Measurements from ENCODE around the gene IFT25. TPM values are rescaled to one million over a fixed set of nuclear protein-coding genes. Genes with fewer than 3 reads are reported as not detected.

IFT25 gene
- total RNA-seq, 1 donor from 2014 or later, result 23.7 TPM

DNA sequence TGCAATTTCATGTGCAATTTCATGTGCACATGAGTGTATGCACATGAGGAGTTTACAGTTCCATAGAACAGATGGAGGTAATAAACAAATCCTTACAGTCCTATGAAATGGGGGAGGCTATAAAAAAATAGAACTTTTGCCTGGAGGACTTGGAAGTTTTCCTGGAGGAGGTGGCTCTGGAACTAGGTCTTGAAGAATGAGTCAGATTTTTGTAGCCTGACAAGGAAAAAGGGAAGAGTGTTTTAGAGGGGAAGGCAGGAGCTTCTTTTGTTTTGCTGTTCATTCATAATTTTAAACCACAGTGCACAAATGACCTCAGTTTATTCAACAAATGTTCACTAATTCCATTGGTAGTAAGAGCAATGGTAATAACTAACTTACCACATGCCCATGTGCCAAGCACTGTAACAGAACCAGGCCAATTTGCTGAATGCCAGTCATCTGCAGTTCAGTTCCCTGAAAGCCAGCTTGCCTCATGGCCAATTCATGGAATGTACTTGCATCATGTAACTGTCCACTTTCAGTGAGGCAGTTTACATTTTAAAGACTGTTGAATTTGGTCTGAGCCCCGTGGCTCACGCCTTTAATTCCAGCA lies 48.8 kb downstream of the IFT25 start:
- Histone ChIP-seq H3K36me3 (no peaks in the 10 kb centered on the region), H3K4me1 (peaks cover 17% of the 10 kb centered on the region), H3K9me3 (no peaks in the 10 kb centered on the region), H3K27ac (no peak overlapping the region), H3K4me3 (no peak overlapping the region), H3K27me3 (ENCODE audit: low read depth) (no peaks in the 10 kb centered on the region)
- peak; percentile 12 to 41 for ATAC-seq
- no peak for DNase-seq
- intact Hi-C loops (cut with DNase I), result no loop called here
- TF ChIP-seq, protein P1, sequence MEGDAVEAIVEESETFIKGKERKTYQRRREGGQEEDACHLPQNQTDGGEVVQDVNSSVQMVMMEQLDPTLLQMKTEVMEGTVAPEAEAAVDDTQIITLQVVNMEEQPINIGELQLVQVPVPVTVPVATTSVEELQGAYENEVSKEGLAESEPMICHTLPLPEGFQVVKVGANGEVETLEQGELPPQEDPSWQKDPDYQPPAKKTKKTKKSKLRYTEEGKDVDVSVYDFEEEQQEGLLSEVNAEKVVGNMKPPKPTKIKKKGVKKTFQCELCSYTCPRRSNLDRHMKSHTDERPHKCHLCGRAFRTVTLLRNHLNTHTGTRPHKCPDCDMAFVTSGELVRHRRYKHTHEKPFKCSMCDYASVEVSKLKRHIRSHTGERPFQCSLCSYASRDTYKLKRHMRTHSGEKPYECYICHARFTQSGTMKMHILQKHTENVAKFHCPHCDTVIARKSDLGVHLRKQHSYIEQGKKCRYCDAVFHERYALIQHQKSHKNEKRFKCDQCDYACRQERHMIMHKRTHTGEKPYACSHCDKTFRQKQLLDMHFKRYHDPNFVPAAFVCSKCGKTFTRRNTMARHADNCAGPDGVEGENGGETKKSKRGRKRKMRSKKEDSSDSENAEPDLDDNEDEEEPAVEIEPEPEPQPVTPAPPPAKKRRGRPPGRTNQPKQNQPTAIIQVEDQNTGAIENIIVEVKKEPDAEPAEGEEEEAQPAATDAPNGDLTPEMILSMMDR (IDR thresholded peaks at IDR 0.05), result no peak

DNA sequence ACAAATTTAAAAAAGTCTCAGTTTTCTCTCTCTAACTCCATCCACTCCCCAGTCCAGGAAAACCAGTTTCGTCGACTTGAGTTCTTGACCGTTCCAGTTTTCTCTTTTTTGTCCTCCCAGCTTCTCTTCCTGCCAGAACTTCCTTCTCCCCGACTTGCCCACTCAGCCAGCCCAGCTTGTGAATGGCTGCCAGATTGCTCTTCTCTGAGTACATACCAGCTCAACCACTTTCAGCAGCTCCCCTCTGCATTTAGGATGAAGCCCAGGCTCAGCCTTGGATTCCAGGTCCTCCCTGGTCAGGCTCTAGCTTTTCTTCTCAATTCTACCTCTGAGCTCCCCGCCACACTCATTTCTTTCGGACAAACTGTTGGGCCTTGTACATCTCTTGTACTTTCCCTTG lies 50.1 kb downstream of the IFT25 start:
- H3K27ac ChIP-seq, result no peak overlapping the region
- DNase-seq (no peak), ATAC-seq (no peak)
- peaks cover 21% of the 10 kb centered on the region for H3K4me1 ChIP-seq
- H3K9me3 ChIP-seq, result no peaks in the 10 kb centered on the region
- intact Hi-C loops (cut with DNase I), result no loop called here
- H3K27me3 ChIP-seq (ENCODE audit: low read depth), result no peaks in the 10 kb centered on the region
- TF ChIP-seq, protein P1 (IDR thresholded peaks at IDR 0.05), result no peak
- H3K36me3 ChIP-seq, result no peaks in the 10 kb centered on the region
- no peak overlapping the region for H3K4me3 ChIP-seq

DNA sequence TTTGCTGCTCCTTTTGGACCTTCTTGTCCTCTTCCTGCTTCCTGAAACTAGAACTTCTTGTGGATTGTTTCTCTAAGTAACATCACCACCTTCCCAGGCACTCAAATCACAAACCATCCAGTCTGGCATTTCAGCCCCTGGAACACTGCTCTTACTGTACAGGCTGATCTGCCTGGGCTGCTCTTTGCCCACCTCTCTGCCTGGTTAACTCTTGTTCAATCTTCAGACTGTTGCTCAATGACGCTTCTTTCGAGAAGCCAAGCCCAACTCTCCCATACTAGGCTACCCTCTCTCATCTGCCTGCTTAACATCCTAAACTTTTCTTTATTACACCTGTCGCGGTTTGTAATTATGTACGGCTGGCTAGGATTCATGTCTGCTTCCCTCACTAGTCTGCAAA lies 50.9 kb downstream of the IFT25 start:
- Histone ChIP-seq H3K9me3 (no peaks in the 10 kb centered on the region), H3K36me3 (no peaks in the 10 kb centered on the region), H3K27ac (no peak overlapping the region), H3K4me3 (no peak overlapping the region), H3K4me1 (peaks cover 25% of the 10 kb centered on the region), H3K27me3 (ENCODE audit: low read depth) (no peaks in the 10 kb centered on the region)
- ATAC-seq (no peak), DNase-seq (no peak)
- TF ChIP-seq, protein P1 (IDR thresholded peaks at IDR 0.05), result no peak
- intact Hi-C loops (cut with DNase I), result no loop called here

DNA sequence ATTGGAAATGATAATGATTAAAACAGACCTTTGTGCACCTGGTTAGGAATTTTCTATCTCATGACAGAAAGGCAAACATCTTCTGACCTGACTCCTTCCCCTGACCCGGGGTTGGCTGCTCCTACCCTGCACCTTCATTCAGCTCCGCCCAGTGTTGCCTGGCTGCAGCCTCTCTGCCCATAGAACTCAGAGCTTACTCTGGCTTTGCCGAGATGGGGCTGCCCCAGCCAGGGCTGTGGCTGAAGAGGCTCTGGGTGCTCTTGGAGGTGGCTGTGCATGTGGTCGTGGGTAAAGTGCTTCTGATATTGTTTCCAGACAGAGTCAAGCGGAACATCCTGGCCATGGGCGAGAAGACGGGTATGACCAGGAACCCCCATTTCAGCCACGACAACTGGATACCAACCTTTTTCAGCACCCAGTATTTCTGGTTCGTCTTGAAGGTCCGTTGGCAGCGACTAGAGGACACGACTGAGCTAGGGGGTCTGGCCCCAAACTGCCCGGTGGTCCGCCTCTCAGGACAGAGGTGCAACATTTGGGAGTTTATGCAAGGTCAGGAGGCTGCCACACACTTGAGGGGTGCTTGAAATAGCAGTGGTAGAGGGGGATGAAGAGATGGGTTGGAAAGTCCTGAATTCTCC lies 51.4 kb downstream of the IFT25 start, which contains the start of gene DIO1:
DIO1 (plus strand) TSS at position 189 of the 638 bp plus-strand sequence; CDS start at position 213, 24 bp downstream.
- no peak within 1 kb of the TSS for H3K4me3 ChIP-seq
- H3K4me1 ChIP-seq, result peaks cover 28% of the 10 kb centered on the region
- H3K9me3 ChIP-seq, result no peaks in the 10 kb centered on the region
- peak within 1 kb of the TSS; percentile 65 for H3K27ac ChIP-seq
- ATAC-seq (no peak), DNase-seq (no peak)
- H3K36me3 ChIP-seq, result no peaks in the 10 kb centered on the region
- TF ChIP-seq, protein P1 (IDR thresholded peaks at IDR 0.05), result no peak
- no peaks in the 10 kb centered on the region for H3K27me3 ChIP-seq (ENCODE audit: low read depth)
- intact Hi-C loops (cut with DNase I), result no loop called here

DNA sequence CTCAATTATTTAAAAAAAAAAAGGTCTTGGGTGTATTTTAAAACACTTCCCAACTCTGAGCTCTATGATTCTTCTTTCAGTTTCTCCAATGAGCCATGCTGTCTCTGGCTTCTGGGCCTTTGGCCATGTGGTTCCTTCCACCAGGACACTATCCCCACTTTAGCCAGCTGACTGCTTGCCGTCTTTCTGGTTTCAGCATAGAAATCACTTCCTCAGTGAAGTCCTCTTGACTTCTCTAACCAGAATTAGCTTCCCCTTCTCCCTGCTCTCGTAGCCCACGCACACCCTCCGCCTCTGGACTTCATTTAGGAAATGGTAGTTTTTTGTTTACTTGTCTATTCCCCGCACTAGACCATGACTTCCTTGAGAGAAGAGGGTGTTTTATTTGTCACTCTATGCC lies 52.6 kb downstream of the IFT25 start:
- TF ChIP-seq, protein P1 (IDR thresholded peaks at IDR 0.05), result no peak
- H3K4me1 ChIP-seq, result peaks cover 39% of the 10 kb centered on the region
- H3K27ac ChIP-seq, result peak overlapping the region; percentile 65
- intact Hi-C loops (cut with DNase I), result no loop called here
- DNase-seq, result peak; percentile 67
- H3K27me3 ChIP-seq (ENCODE audit: low read depth), result no peaks in the 10 kb centered on the region
- peaks cover 4% of the 10 kb centered on the region for H3K36me3 ChIP-seq
- no peak overlapping the region for H3K4me3 ChIP-seq
- H3K9me3 ChIP-seq, result no peaks in the 10 kb centered on the region
- ATAC-seq, result peak; percentile 19 to 58
